Sigmoid colon (tissue), 4 donors: Measurements from ENCODE around the gene BTN1A1.

Source experiments
- CTCF ChIP-seq, 4 experiments: fragments of 450-650 bp in 3 of 4; fragments of 200-600 bp in 1 of 4; IDR thresholded peaks; one replicate each; pipeline ENCODE4 v1.5.1; 2016 to 2019; ENCODE audit warnings: antibody characterized with exemption in 4 of 4, mild to moderate bottlenecking in 3 of 4, moderate library complexity in 2 of 4
- POLR2A ChIP-seq, 2 donors: fragments of 450-650 bp; IDR thresholded peaks; one replicate each; pipeline ENCODE4 v1.6.1; 2016; ENCODE audit warnings: antibody characterized with exemption in 2 of 2, mild to moderate bottlenecking in 2 of 2, moderate library complexity in 2 of 2
- POLR2AphosphoS5 ChIP-seq, 4 donors: sonication (generic); formaldehyde crosslinking; IDR thresholded peaks; one replicate each; pipeline ENCODE4 v1.6.1; 2017; ENCODE audit warnings: antibody characterized with exemption in 4 of 4

GRCh38 chr6:26525838-26526237 is 25.7 kb downstream of the BTN1A1 start:
- TF ChIP-seq CTCF (IDR thresholded peaks at IDR 0.05) (no peak), POLR2AphosphoS5 (IDR thresholded peaks at IDR 0.05) (no peak), POLR2A (IDR thresholded peaks at IDR 0.05) (no peak)
